D721Med (cell line): Measurements from ENCODE around the gene GADD45B.
"Not testable (repeated sequence)": the region's sequence is repeated elsewhere in the genome, so short reads cannot be mapped to it uniquely, and the experiment has no call there.

Source experiments
- DNase-seq: peaks from one replicate; pipeline ENCODE4 v3.0.0; 2011; ENCODE audit warnings: low spot score; ENCODE audit not compliant: insufficient read length
- FAIRE-seq: peaks from 2 replicates; lab custom pipeline; 2011; peaks lifted over from hg19 to GRCh38; lab: Jason Lieb, UNC
- CTCF ChIP-seq: IDR thresholded peaks from 2 replicates; pipeline ENCODE4 v1.5.1; 2012; ENCODE audit warnings: mild to moderate bottlenecking, control low read depth; ENCODE audit not compliant: insufficient read depth; ENCODE audit errors: missing control alignments

GADD45B gene

GRCh38 chr19:2490659-2491058 is 14.7 kb downstream of the GADD45B start:
- FAIRE-seq (no peak), DNase-seq (no peak)
- TF ChIP-seq CTCF: no peak

- TF ChIP-seq CTCF: no peak
- FAIRE-seq (no peak), DNase-seq (no peak)
Observed at GRCh38 chr19:2491130-2491801, 15.3 kb downstream of the GADD45B start.

- DNase-seq (no peak), FAIRE-seq (no peak)
- TF ChIP-seq CTCF: no peak
Observed at GRCh38 chr19:2492870-2493269, 16.9 kb downstream of the GADD45B start.

- not testable (repeated sequence) for FAIRE-seq, DNase-seq
Observed at GRCh38 chr19:2493448-2493847, 17.5 kb downstream of the GADD45B start.

- DNase-seq (no peak), FAIRE-seq (no peak)
- TF ChIP-seq CTCF: no peak
Observed at GRCh38 chr19:2494084-2494446, 18.1 kb downstream of the GADD45B start.

- FAIRE-seq (no peak), DNase-seq (peak; percentile 83)
- no peak for TF ChIP-seq CTCF
Observed at GRCh38 chr19:2494447-2495129, 18.7 kb downstream of the GADD45B start.

- no peak for FAIRE-seq
- DNase-seq: no peak
- no peak for TF ChIP-seq CTCF
Observed at GRCh38 chr19:2495130-2495641, 19.3 kb downstream of the GADD45B start.
